ENCODE measurements around the gene TEKT1. TPM values are rescaled to one million over a fixed set of nuclear protein-coding genes. Genes with fewer than 3 reads are reported as not detected.
A peak's percentile ranks its signal among the peaks of the same experiment; 100 is the strongest.

Gene TEKT1
- total RNA-seq, 1 donor from 2014 or later, result not detected

DNA sequence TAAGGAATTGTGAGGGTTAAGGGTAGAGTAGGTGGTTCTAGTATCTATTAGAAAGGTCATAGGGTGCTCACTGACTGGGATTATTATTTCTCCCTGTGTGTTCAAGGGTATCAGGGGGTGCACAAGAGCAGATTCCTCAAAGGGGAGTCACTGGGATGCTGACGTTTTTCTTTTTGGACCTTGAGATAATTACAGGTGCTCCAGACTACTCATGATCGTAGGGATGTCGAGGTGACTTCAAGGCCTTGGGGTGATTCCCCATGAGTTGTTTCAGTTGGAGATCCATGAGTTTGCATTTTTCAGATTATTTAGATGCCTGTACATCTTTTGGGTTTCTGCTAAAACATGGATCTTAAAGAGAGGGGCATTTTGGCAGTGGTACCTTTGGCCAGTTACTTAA is 41.4 kb upstream of the TEKT1 start:
- Histone ChIP-seq H3K27ac (ENCODE audit: low read depth, low read length) (no peak overlapping the region), H3K4me2 (ENCODE audit: low read length) (no peak overlapping the region), H4K20me1 (ENCODE audit: insufficient read depth, low read length) (no peaks in the 10 kb centered on the region), H3K4me1 (ENCODE audit: insufficient read depth, low read length) (peaks cover 4% of the 10 kb centered on the region), H3K9ac (ENCODE audit: low read length) (no peak overlapping the region), H3K79me2 (ENCODE audit: insufficient read depth, low read length) (no peaks in the 10 kb centered on the region), H3K36me3 (ENCODE audit: insufficient read depth, low read length) (no peaks in the 10 kb centered on the region), H3K4me3 (ENCODE audit: insufficient read depth, low read depth, low read length) (no peak overlapping the region), H3K9me3 (ENCODE audit: insufficient read depth, low read depth, low read length) (no peaks in the 10 kb centered on the region), H2AFZ (ENCODE audit: low read depth, low read length) (no peak overlapping the region), H3K27me3 (ENCODE audit: insufficient read depth, low read length) (peaks cover 2% of the 10 kb centered on the region)
- DNase-seq (ENCODE audit: low read depth) (no peak), FAIRE-seq (no peak)
- Mint-ChIP-seq H3K9me3 (ENCODE audit: unreplicated experiment) (no peaks in the 10 kb centered on the region), H3K36me3 (ENCODE audit: low read depth, unreplicated experiment) (no peaks in the 10 kb centered on the region), H3K27ac (ENCODE audit: unreplicated experiment) (no peak overlapping the region), H3K4me1 (ENCODE audit: low read depth, unreplicated experiment) (peaks cover 13% of the 10 kb centered on the region), H3K4me3 (ENCODE audit: unreplicated experiment) (no peak overlapping the region), H3K27me3 (ENCODE audit: low read depth, unreplicated experiment) (peaks cover 6% of the 10 kb centered on the region)
- no peak for TF ChIP-seq EZH2 (IDR thresholded peaks at IDR 0.05; ENCODE audit: insufficient read depth, low read length)
- TF ChIP-seq, protein P1, sequence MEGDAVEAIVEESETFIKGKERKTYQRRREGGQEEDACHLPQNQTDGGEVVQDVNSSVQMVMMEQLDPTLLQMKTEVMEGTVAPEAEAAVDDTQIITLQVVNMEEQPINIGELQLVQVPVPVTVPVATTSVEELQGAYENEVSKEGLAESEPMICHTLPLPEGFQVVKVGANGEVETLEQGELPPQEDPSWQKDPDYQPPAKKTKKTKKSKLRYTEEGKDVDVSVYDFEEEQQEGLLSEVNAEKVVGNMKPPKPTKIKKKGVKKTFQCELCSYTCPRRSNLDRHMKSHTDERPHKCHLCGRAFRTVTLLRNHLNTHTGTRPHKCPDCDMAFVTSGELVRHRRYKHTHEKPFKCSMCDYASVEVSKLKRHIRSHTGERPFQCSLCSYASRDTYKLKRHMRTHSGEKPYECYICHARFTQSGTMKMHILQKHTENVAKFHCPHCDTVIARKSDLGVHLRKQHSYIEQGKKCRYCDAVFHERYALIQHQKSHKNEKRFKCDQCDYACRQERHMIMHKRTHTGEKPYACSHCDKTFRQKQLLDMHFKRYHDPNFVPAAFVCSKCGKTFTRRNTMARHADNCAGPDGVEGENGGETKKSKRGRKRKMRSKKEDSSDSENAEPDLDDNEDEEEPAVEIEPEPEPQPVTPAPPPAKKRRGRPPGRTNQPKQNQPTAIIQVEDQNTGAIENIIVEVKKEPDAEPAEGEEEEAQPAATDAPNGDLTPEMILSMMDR (IDR thresholded peaks at IDR 0.05; ENCODE audit: insufficient read depth, low read depth, low read length), result no peak

DNA sequence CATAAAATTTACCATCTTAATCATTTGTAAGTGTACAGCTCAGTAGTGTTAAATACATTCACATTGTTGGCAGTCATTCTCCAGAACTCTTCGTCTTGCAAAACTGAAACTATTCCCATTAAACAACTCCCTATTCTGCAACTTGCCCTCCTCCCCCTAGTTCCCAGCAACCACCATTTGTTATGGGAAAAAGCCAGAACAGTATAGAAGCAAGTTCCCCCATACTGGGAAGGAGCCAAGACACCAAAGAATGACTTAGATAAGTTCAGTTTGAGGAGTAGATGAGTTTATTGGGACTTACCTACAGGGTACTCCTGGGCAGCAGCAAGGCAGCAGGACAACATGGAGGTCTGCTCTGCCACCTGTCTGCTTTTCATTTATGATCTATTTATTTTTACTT is 39.3 kb upstream of the TEKT1 start:
- Histone ChIP-seq H3K4me1 (ENCODE audit: insufficient read depth, low read length) (peaks cover 4% of the 10 kb centered on the region), H3K4me2 (ENCODE audit: low read length) (no peak overlapping the region), H3K9ac (ENCODE audit: low read length) (no peak overlapping the region), H3K27ac (ENCODE audit: low read depth, low read length) (no peak overlapping the region), H3K4me3 (ENCODE audit: insufficient read depth, low read depth, low read length) (no peak overlapping the region), H4K20me1 (ENCODE audit: insufficient read depth, low read length) (no peaks in the 10 kb centered on the region), H2AFZ (ENCODE audit: low read depth, low read length) (no peak overlapping the region), H3K27me3 (ENCODE audit: insufficient read depth, low read length) (no peaks in the 10 kb centered on the region), H3K79me2 (ENCODE audit: insufficient read depth, low read length) (no peaks in the 10 kb centered on the region), H3K9me3 (ENCODE audit: insufficient read depth, low read depth, low read length) (no peaks in the 10 kb centered on the region), H3K36me3 (ENCODE audit: insufficient read depth, low read length) (no peaks in the 10 kb centered on the region)
- peaks cover 3% of the 10 kb centered on the region for H3K27me3 Mint-ChIP-seq (ENCODE audit: low read depth, unreplicated experiment)
- no peaks in the 10 kb centered on the region for H3K9me3 Mint-ChIP-seq (ENCODE audit: unreplicated experiment)
- FAIRE-seq, result no peak
- peaks cover 13% of the 10 kb centered on the region for H3K4me1 Mint-ChIP-seq (ENCODE audit: low read depth, unreplicated experiment)
- H3K4me3 Mint-ChIP-seq (ENCODE audit: unreplicated experiment), result no peak overlapping the region
- DNase-seq (ENCODE audit: low read depth), result no peak
- no peaks in the 10 kb centered on the region for H3K36me3 Mint-ChIP-seq (ENCODE audit: low read depth, unreplicated experiment)
- no peak overlapping the region for H3K27ac Mint-ChIP-seq (ENCODE audit: unreplicated experiment)
- no peak for TF ChIP-seq EZH2 (IDR thresholded peaks at IDR 0.05; ENCODE audit: insufficient read depth, low read length)
- TF ChIP-seq, protein P1 (IDR thresholded peaks at IDR 0.05; ENCODE audit: insufficient read depth, low read depth, low read length), result no peak

DNA sequence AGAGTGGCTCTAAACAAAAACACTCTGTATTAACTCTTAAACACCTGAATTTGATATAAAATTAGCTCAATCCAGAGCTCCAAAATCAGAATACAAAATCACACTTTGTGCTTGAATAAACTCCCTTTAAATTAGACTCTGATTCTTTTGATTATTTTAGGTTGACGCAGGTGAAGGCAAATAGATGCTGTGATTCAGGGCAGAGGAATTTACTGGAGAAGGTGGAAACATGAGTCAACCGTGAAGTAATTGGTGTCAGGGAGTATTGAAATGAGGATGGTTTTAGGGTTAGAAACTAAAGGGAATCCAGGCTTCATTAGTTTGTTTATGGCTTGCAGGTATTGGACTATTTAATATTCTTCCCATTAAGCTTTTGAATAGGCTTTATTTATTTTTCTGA is 37.1 kb upstream of the TEKT1 start:
- Mint-ChIP-seq H3K9me3 (ENCODE audit: unreplicated experiment) (no peaks in the 10 kb centered on the region), H3K4me3 (ENCODE audit: unreplicated experiment) (no peak overlapping the region), H3K36me3 (ENCODE audit: low read depth, unreplicated experiment) (no peaks in the 10 kb centered on the region), H3K27ac (ENCODE audit: unreplicated experiment) (no peak overlapping the region), H3K27me3 (ENCODE audit: low read depth, unreplicated experiment) (peaks cover 3% of the 10 kb centered on the region), H3K4me1 (ENCODE audit: low read depth, unreplicated experiment) (peaks cover 14% of the 10 kb centered on the region)
- peaks cover 4% of the 10 kb centered on the region for H3K4me1 ChIP-seq (ENCODE audit: insufficient read depth, low read length)
- no peak overlapping the region for H2AFZ ChIP-seq (ENCODE audit: low read depth, low read length)
- H3K79me2 ChIP-seq (ENCODE audit: insufficient read depth, low read length), result no peaks in the 10 kb centered on the region
- H3K4me3 ChIP-seq (ENCODE audit: insufficient read depth, low read depth, low read length), result no peak overlapping the region
- FAIRE-seq (no peak), DNase-seq (ENCODE audit: low read depth) (peak; percentile 19)
- H4K20me1 ChIP-seq (ENCODE audit: insufficient read depth, low read length), result no peaks in the 10 kb centered on the region
- no peaks in the 10 kb centered on the region for H3K36me3 ChIP-seq (ENCODE audit: insufficient read depth, low read length)
- no peak overlapping the region for H3K9ac ChIP-seq (ENCODE audit: low read length)
- peaks cover 11% of the 10 kb centered on the region for H3K27me3 ChIP-seq (ENCODE audit: insufficient read depth, low read length)
- TF ChIP-seq EZH2 (IDR thresholded peaks at IDR 0.05; ENCODE audit: insufficient read depth, low read length), result no peak
- H3K4me2 ChIP-seq (ENCODE audit: low read length), result no peak overlapping the region
- H3K27ac ChIP-seq (ENCODE audit: low read depth, low read length), result no peak overlapping the region
- no peaks in the 10 kb centered on the region for H3K9me3 ChIP-seq (ENCODE audit: insufficient read depth, low read depth, low read length)
